Mesendoderm (in vitro differentiated cells): ENCODE measurements around the gene POLG2.
A peak's percentile ranks its signal among the peaks of the same experiment; 100 is the strongest.
"Not testable (repeated sequence)": the region's sequence is repeated elsewhere in the genome, so short reads cannot be mapped to it uniquely, and the experiment has no call there.

ENCODE experiments used
- DNase-seq: peaks from one replicate; pipeline ENCODE4 v3.0.0; 2013
- H2AK5ac ChIP-seq: 2 replicates; pipeline ENCODE4 v1.6.1; 2013; ENCODE audit warnings: low read length, inconsistent platforms
- H2BK120ac ChIP-seq: 2 replicates; pipeline ENCODE4 v1.6.1; 2013; ENCODE audit warnings: low read depth, mild to moderate bottlenecking, low read length, moderate library complexity, mixed read lengths
- H2BK15ac ChIP-seq: replicated peaks from 2 replicates; pipeline ENCODE4 v1.6.1; 2013; ENCODE audit warnings: low read depth, mild to moderate bottlenecking, moderate library complexity
- H2BK5ac ChIP-seq: 2 replicates; pipeline ENCODE4 v1.6.1; 2013; ENCODE audit warnings: low read length, inconsistent platforms
- H3K18ac ChIP-seq: 2 replicates; pipeline ENCODE4 v1.6.1; 2013; ENCODE audit warnings: mild to moderate bottlenecking, low read length, mixed read lengths
- H3K23ac ChIP-seq: one replicate; pipeline ENCODE4 v1.6.1; 2013; ENCODE audit warnings: low read length
- H3K27ac ChIP-seq: 2 replicates; pipeline ENCODE4 v1.5.1; 2013; ENCODE audit warnings: low read depth, mild to moderate bottlenecking, inconsistent platforms, low read length, moderate library complexity
- H3K27me3 ChIP-seq: 2 replicates; pipeline ENCODE4 v1.6.1; 2013; ENCODE audit warnings: low read length, control low read depth, mild to moderate bottlenecking, inconsistent platforms; ENCODE audit not compliant: insufficient read depth, poor library complexity
- H3K36me3 ChIP-seq: 2 replicates; pipeline ENCODE4 v1.6.1; 2013; ENCODE audit warnings: low read length, inconsistent platforms; ENCODE audit not compliant: control insufficient read depth, insufficient read depth
- H3K4ac ChIP-seq: one replicate; pipeline ENCODE4 v1.6.1; 2013; ENCODE audit warnings: low read depth, mild to moderate bottlenecking, low read length, moderate library complexity
- H3K4me1 ChIP-seq: 2 replicates; pipeline ENCODE4 v1.6.1; 2013; ENCODE audit warnings: low read depth, low read length, inconsistent platforms; ENCODE audit not compliant: control insufficient read depth
- H3K4me2 ChIP-seq: 2 replicates; pipeline ENCODE4 v1.6.1; 2013; ENCODE audit warnings: low read length
- H3K4me3 ChIP-seq: 2 replicates; pipeline ENCODE4 v1.5.1; 2013; ENCODE audit warnings: mild to moderate bottlenecking, low read length
- H3K56ac ChIP-seq: one replicate; pipeline ENCODE4 v1.6.1; 2013; ENCODE audit warnings: low read length
- H3K79me1 ChIP-seq: 2 replicates; pipeline ENCODE4 v1.6.1; 2013; ENCODE audit warnings: low read length, inconsistent platforms
- H3K79me2 ChIP-seq: 2 replicates; pipeline ENCODE4 v1.6.1; 2013; ENCODE audit warnings: mild to moderate bottlenecking, low read length; ENCODE audit not compliant: control insufficient read depth, insufficient read depth
- H3K9ac ChIP-seq: 2 replicates; pipeline ENCODE4 v1.6.1; 2013; ENCODE audit warnings: low read length, inconsistent platforms
- H4K5ac ChIP-seq: one replicate; pipeline ENCODE4 v1.6.1; 2013; ENCODE audit warnings: low read length
- H4K8ac ChIP-seq: one replicate; pipeline ENCODE4 v1.6.1; 2013; ENCODE audit warnings: low read depth, mild to moderate bottlenecking, control low read depth, low read length, moderate library complexity
- WGBS: extraction: QIAGEN DNeasy Blood & Tissue Kit; methylation state at CpG from one replicate; pipeline ENCODE4 v1.1.7; 2013; ENCODE audit warnings: low lambda C conversion rate, missing lambda C conversion rate; ENCODE audit not compliant: insufficient coverage; ENCODE audit errors: extremely low coverage; 5-methylcytosine and 5-hydroxymethylcytosine counted together

POLG2 gene

DNA sequence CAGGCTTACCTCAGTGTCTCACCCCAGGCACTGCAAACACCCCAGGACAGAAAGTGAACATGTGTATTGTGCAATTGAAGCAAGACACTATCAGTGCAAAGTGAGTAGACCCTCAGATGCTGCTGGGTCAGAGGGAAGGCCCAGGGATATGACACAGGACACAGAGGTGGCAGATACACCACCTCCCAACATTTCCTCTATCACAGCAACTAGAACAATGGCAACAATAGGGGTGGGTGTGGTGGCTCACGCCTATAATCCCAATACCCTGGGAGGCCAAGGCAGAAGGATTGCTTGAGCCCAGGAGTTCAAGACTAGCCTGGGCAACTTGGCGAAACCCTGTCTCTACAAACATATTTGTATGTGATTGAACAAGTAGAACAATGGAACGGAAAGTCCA is 25.4 kb downstream of the POLG2 start:
- no peak overlapping the region for H3K27ac ChIP-seq
- H3K79me2 ChIP-seq, result no peaks in the 10 kb centered on the region
- no peaks in the 10 kb centered on the region for H3K36me3 ChIP-seq
- DNase-seq, result peak; percentile 53
- no peak overlapping the region for H2BK120ac ChIP-seq
- no peak overlapping the region for H2AK5ac ChIP-seq
- H3K4me2 ChIP-seq, result no peak overlapping the region
- H2BK5ac ChIP-seq, result no peak overlapping the region
- H3K79me1 ChIP-seq, result no peaks in the 10 kb centered on the region
- no peak overlapping the region for H3K9ac ChIP-seq
- H3K56ac ChIP-seq, result no peak overlapping the region
- no peak overlapping the region for H4K8ac ChIP-seq
- H3K18ac ChIP-seq, result no peak overlapping the region
- H3K27me3 ChIP-seq, result no peaks in the 10 kb centered on the region
- no CpG with 5 or more reads among the region's 3 CpGs for WGBS
- H3K4me1 ChIP-seq, result peaks cover 7% of the 10 kb centered on the region
- no peak overlapping the region for H3K4me3 ChIP-seq
- H3K4ac ChIP-seq, result no peak overlapping the region
- H4K5ac ChIP-seq, result no peak overlapping the region
- no peak overlapping the region for H3K23ac ChIP-seq
- no peak overlapping the region for H2BK15ac ChIP-seq

- Histone ChIP-seq H2BK15ac (no peak overlapping the region), H3K23ac (no peak overlapping the region), H3K18ac (peak overlapping the region; percentile 11)
Observed at GRCh38 chr17:64470625-64471024, 26.2 kb downstream of the POLG2 start.

DNA sequence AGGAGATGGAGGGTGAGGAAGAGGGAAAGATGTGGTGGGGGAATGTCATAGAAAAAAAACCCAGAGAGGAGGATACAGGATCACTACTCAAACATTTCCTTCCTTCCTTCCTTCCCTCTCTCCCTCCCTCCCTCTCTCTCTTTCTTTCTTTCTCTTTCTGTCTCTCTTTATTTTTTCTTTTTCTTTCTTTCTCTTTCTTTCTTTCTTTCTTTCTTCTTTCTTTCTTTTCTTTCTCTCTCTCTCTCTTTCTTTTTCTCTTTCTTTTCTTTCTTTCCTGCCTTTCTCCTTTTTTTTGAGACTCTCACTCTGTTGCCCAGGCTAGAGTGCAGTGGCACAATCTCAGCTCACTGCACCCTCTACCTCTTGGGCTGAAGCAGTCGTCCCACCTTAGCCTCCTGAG is 30.0 kb downstream of the POLG2 start:
- not testable (repeated sequence) for H2AK5ac ChIP-seq, H3K27ac ChIP-seq, DNase-seq

More at GRCh38 chr17:64470625-64471024, 26.2 kb downstream of the POLG2 start:
- no CpG with 5 or more reads among the region's 4 CpGs for WGBS
- Histone ChIP-seq H3K4me2 (no peak overlapping the region), H4K5ac (no peak overlapping the region), H2BK5ac (no peak overlapping the region), H3K27ac (no peak overlapping the region), H3K4me3 (no peak overlapping the region), H3K56ac (no peak overlapping the region), H3K27me3 (no peaks in the 10 kb centered on the region), H3K79me2 (no peaks in the 10 kb centered on the region), H3K4ac (no peak overlapping the region), H3K4me1 (peaks cover 7% of the 10 kb centered on the region), H4K8ac (no peak overlapping the region), H3K9ac (no peak overlapping the region), H3K36me3 (no peaks in the 10 kb centered on the region), H2AK5ac (no peak overlapping the region), H2BK120ac (no peak overlapping the region), H3K79me1 (no peaks in the 10 kb centered on the region)
- peak; percentile 81 for DNase-seq

GRCh38 chr17:64466019-64466735 is 30.7 kb downstream of the POLG2 start:
- DNase-seq, result peak; percentile 38
- Histone ChIP-seq H3K79me2 (no peaks in the 10 kb centered on the region), H3K56ac (no peak overlapping the region), H3K23ac (no peak overlapping the region), H3K18ac (no peak overlapping the region), H3K4me1 (peaks cover 5% of the 10 kb centered on the region), H3K9ac (no peak overlapping the region), H2BK120ac (no peak overlapping the region), H4K5ac (no peak overlapping the region), H3K27me3 (no peaks in the 10 kb centered on the region), H3K36me3 (no peaks in the 10 kb centered on the region), H3K79me1 (no peaks in the 10 kb centered on the region), H3K4me2 (no peak overlapping the region), H2BK15ac (no peak overlapping the region), H4K8ac (no peak overlapping the region), H3K4me3 (no peak overlapping the region), H3K27ac (no peak overlapping the region), H2BK5ac (no peak overlapping the region), H2AK5ac (no peak overlapping the region), H3K4ac (no peak overlapping the region)
- WGBS, result no CpG with 5 or more reads among the region's 9 CpGs

More for the DNA sequence above, 30.0 kb downstream of the POLG2 start:
- H3K4me1 ChIP-seq, H3K27me3 ChIP-seq, H4K8ac ChIP-seq, H2BK120ac ChIP-seq, H3K4ac ChIP-seq, H2BK15ac ChIP-seq, H3K18ac ChIP-seq, H3K4me3 ChIP-seq, H3K4me2 ChIP-seq, H2BK5ac ChIP-seq, H3K56ac ChIP-seq, H3K23ac ChIP-seq, H4K5ac ChIP-seq, H3K36me3 ChIP-seq, H3K9ac ChIP-seq, H3K79me1 ChIP-seq, H3K79me2 ChIP-seq: not testable (repeated sequence)
- no CpG with 5 or more reads among the region's 1 CpG for WGBS

GRCh38 chr17:64461788-64462187 is 35.1 kb downstream of the POLG2 start:
- no peaks in the 10 kb centered on the region for H3K4me1 ChIP-seq

GRCh38 chr17:64460955-64461354 is 35.9 kb downstream of the POLG2 start:
- 100% methylated on average over 1 of the region's 8 CpGs for WGBS
- H3K56ac ChIP-seq, result no peak overlapping the region

More at GRCh38 chr17:64461788-64462187, 35.1 kb downstream of the POLG2 start:
- Histone ChIP-seq H3K23ac (no peak overlapping the region), H3K18ac (no peak overlapping the region), H2BK15ac (no peak overlapping the region), H3K79me2 (no peaks in the 10 kb centered on the region), H3K56ac (no peak overlapping the region), H2AK5ac (no peak overlapping the region), H3K9ac (no peak overlapping the region), H2BK120ac (no peak overlapping the region), H2BK5ac (no peak overlapping the region), H3K27me3 (no peaks in the 10 kb centered on the region), H4K5ac (no peak overlapping the region), H3K27ac (no peak overlapping the region), H3K4me2 (no peak overlapping the region), H3K4ac (no peak overlapping the region), H3K36me3 (no peaks in the 10 kb centered on the region), H3K79me1 (no peaks in the 10 kb centered on the region), H4K8ac (no peak overlapping the region), H3K4me3 (no peak overlapping the region)
- WGBS, result no CpG with 5 or more reads among the region's 6 CpGs
- no peak for DNase-seq

More at GRCh38 chr17:64460955-64461354, 35.9 kb downstream of the POLG2 start:
- Histone ChIP-seq H3K27ac (no peak overlapping the region), H2BK120ac (no peak overlapping the region), H3K36me3 (no peaks in the 10 kb centered on the region), H2AK5ac (no peak overlapping the region), H2BK5ac (no peak overlapping the region), H3K4me3 (no peak overlapping the region), H4K8ac (no peak overlapping the region), H4K5ac (no peak overlapping the region), H3K27me3 (no peaks in the 10 kb centered on the region), H3K4ac (no peak overlapping the region), H3K18ac (no peak overlapping the region), H3K4me2 (no peak overlapping the region), H3K79me1 (no peaks in the 10 kb centered on the region), H3K79me2 (no peaks in the 10 kb centered on the region), H3K23ac (no peak overlapping the region), H2BK15ac (no peak overlapping the region), H3K4me1 (no peaks in the 10 kb centered on the region), H3K9ac (no peak overlapping the region)
- DNase-seq, result no peak
